Nephron progenitor cell (in vitro differentiated cells): ENCODE measurements around the gene EIF3L.

ENCODE experiments used
- DNase-seq: peaks from one replicate; pipeline ENCODE4 v3.0.0; 2021
- H3K27ac Mint-ChIP-seq: 2 replicates; pipeline ENCODE4 v1.8.0; 2021; ENCODE audit warnings: mild to moderate bottlenecking, moderate library complexity, mixed read lengths
- H3K27me3 Mint-ChIP-seq: 2 replicates; pipeline ENCODE4 v1.8.0; 2021; ENCODE audit warnings: mild to moderate bottlenecking, low read depth, mixed read lengths; ENCODE audit not compliant: poor library complexity
- H3K36me3 Mint-ChIP-seq: 2 replicates; pipeline ENCODE4 v1.8.0; 2021; ENCODE audit warnings: low read depth, mixed read lengths
- H3K4me1 Mint-ChIP-seq: 2 replicates; pipeline ENCODE4 v1.8.0; 2021; ENCODE audit warnings: mixed read lengths
- H3K4me3 Mint-ChIP-seq: 2 replicates; pipeline ENCODE4 v1.8.0; 2021; ENCODE audit warnings: mild to moderate bottlenecking, moderate library complexity, mixed read lengths
- H3K9me3 Mint-ChIP-seq: 2 replicates; pipeline ENCODE4 v1.8.0; 2021; ENCODE audit warnings: mild to moderate bottlenecking, moderate library complexity, mixed read lengths
- TF ChIP-seq, protein P1 (sequence below): fragments of 200-600 bp; sonication (generic); IDR thresholded peaks from 2 replicates; pipeline ENCODE4 v1.5.0; 2021; ENCODE audit warnings: antibody characterized with exemption

The EIF3L gene

GRCh38 chr22:37898441-37899181, 49.4 kb downstream of the EIF3L start:
- Mint-ChIP-seq H3K36me3 (no peaks in the 10 kb centered on the region), H3K4me1 (peaks cover 40% of the 10 kb centered on the region), H3K27ac (no peak overlapping the region), H3K4me3 (no peak overlapping the region), H3K27me3 (no peaks in the 10 kb centered on the region), H3K9me3 (no peaks in the 10 kb centered on the region)
- DNase-seq = no peak
- TF ChIP-seq, protein P1, sequence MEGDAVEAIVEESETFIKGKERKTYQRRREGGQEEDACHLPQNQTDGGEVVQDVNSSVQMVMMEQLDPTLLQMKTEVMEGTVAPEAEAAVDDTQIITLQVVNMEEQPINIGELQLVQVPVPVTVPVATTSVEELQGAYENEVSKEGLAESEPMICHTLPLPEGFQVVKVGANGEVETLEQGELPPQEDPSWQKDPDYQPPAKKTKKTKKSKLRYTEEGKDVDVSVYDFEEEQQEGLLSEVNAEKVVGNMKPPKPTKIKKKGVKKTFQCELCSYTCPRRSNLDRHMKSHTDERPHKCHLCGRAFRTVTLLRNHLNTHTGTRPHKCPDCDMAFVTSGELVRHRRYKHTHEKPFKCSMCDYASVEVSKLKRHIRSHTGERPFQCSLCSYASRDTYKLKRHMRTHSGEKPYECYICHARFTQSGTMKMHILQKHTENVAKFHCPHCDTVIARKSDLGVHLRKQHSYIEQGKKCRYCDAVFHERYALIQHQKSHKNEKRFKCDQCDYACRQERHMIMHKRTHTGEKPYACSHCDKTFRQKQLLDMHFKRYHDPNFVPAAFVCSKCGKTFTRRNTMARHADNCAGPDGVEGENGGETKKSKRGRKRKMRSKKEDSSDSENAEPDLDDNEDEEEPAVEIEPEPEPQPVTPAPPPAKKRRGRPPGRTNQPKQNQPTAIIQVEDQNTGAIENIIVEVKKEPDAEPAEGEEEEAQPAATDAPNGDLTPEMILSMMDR = no peak

DNA sequence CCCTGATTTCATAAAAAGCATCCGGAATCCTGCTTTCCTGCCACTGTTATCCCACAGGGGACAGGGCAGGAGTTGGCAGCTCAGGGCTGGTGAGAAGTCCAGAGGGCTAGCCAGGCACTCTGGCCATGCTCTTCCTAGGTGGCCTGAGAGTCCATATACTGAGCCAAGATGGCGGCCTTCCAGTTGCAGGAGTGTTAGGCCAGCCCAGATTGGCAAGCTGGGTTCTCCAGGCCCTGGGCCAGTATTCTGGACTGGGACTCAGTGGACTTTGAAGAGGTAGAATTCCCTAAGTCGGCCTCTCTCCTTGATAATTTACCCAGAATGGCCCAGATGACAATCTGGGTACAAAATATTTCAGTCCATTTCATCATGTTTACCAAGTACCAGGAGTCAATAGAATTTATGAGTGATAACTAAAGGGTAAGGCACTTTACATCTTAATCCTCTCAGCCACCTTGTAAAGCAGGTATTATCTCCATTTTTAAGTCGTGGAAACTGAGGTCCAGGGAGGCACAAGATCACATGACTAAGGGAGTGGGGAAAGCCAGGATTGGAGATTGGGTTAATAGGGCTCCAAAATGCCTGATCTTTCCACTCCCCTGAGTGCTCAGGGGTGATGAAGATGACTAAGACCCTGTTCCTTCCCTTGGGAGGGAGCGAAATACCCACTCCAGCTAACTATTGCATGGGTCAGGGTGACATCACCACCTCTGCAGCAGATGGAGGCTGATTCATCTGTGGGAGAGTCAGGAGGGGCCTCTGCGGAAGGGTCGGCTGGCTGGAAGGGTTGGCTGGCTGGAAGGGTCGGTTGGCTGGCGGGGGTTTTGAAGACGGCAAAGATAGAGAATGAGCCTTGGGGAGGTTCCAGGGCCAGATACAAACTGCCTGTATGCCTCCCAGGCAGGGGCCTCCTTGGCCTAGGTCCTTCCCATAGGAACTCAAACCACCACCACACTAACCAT, 55.6 kb downstream of the EIF3L start:
- Mint-ChIP-seq H3K9me3 (no peaks in the 10 kb centered on the region), H3K4me3 (peak overlapping the region; percentile 85), H3K36me3 (peaks cover 10% of the 10 kb centered on the region), H3K4me1 (peaks cover 33% of the 10 kb centered on the region), H3K27ac (peak overlapping the region; percentile 13), H3K27me3 (no peaks in the 10 kb centered on the region)
- DNase-seq = peak; percentile 12
- TF ChIP-seq, protein P1 = no peak

GRCh38 chr22:37905534-37906363, 56.5 kb downstream of the EIF3L start, which contains the start of gene MICALL1:
Gene MICALL1, plus strand, starts transcription at chr22:37906297. Its CDS starts 126 bp downstream, at chr22:37906423.
- H3K36me3 Mint-ChIP-seq = peaks cover 10% of the 10 kb centered on the region
- TF ChIP-seq, protein P1 = no peak
- no peaks in the 10 kb centered on the region for H3K9me3 Mint-ChIP-seq
- peaks cover 42% of the 10 kb centered on the region for H3K4me1 Mint-ChIP-seq
- no peaks in the 10 kb centered on the region for H3K27me3 Mint-ChIP-seq
- H3K27ac Mint-ChIP-seq = peak within 1 kb of the TSS; percentile 13
- peak within 1 kb of the TSS; percentile 85 for H3K4me3 Mint-ChIP-seq
- peak; percentile 86 for DNase-seq

- peak overlapping the region; percentile 83 for H3K4me3 Mint-ChIP-seq
- TF ChIP-seq, protein P1 = no peak
- peak; percentile 56 for DNase-seq
- peaks cover 49% of the 10 kb centered on the region for H3K4me1 Mint-ChIP-seq
- no peaks in the 10 kb centered on the region for H3K9me3 Mint-ChIP-seq
- peaks cover 10% of the 10 kb centered on the region for H3K36me3 Mint-ChIP-seq
- H3K27ac Mint-ChIP-seq = no peak overlapping the region
- no peaks in the 10 kb centered on the region for H3K27me3 Mint-ChIP-seq
Measured at GRCh38 chr22:37906364-37907008, 57.3 kb downstream of the EIF3L start.
